ENCODE measurements around the gene IDI1.
"Not testable (repeated sequence)": the region's sequence is repeated elsewhere in the genome, so short reads cannot be mapped to it uniquely, and the experiment has no call there.

The IDI1 gene

DNA sequence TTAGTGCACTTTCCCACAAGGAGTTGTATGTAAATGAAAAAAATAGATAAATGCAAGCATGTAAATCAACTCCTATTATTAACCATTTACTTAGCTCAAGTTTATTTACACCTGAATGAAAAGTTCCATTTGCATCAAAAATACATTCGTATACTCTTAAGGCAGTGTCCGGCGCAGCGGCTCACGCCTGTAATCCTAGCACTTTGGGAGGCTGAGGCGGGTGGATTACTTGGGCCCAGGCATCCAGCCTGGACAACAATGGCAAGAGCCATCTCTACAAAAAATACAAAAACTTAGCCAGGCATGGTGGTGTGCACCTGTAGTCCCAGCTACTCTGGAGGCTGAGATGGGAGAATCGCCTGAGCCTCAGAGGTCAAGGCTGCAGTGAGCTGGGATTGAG is 19.1 kb downstream of the IDI1 start:
- Histone ChIP-seq H3K36me3 (ENCODE audit: insufficient read depth, low read length) (no peaks in the 10 kb centered on the region), H3K27ac (ENCODE audit: low read depth, low read length) (no peak overlapping the region), H3K4me1 (ENCODE audit: insufficient read depth, low read length) (no peaks in the 10 kb centered on the region), H3K27me3 (ENCODE audit: control insufficient read depth in 1 of 2, insufficient read depth in 2 of 2, low read length in 2 of 2) (no peaks in the 10 kb centered on the region), H3K4me3 (ENCODE audit: low read depth in 1 of 2, low read length in 2 of 2) (no peak overlapping the region), H3K9ac (ENCODE audit: low read length) (no peak overlapping the region), H3K9me3 (ENCODE audit: low read length) (no peaks in the 10 kb centered on the region)

DNA sequence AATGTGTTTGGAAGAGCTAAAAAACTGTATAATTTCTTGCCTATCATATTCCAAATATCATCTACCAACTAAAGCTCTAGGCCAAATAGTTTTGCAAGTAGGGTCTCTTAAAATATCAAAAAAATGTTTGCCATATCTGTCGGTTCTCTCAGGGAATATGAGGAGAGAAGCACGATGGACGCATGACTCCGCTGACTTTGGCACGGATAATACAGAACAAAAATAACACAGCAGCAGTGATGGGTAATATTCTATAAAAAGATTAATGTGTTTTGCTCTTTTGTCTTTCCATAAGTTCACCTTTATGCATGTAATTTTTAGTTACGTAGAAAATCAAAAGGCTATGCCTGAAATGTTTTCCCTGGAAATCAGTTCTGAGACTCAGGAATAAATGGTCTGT is 22.3 kb downstream of the IDI1 start:
- Histone ChIP-seq H3K9me3 (ENCODE audit: low read length) (no peaks in the 10 kb centered on the region), H3K27ac (ENCODE audit: low read depth, low read length) (no peak overlapping the region), H3K9ac (ENCODE audit: low read length) (no peak overlapping the region), H3K27me3 (ENCODE audit: control insufficient read depth in 1 of 2, insufficient read depth in 2 of 2, low read length in 2 of 2) (no peaks in the 10 kb centered on the region), H3K4me3 (ENCODE audit: low read depth in 1 of 2, low read length in 2 of 2) (no peak overlapping the region), H3K36me3 (ENCODE audit: insufficient read depth, low read length) (no peaks in the 10 kb centered on the region), H3K4me1 (ENCODE audit: insufficient read depth, low read length) (no peaks in the 10 kb centered on the region)

DNA sequence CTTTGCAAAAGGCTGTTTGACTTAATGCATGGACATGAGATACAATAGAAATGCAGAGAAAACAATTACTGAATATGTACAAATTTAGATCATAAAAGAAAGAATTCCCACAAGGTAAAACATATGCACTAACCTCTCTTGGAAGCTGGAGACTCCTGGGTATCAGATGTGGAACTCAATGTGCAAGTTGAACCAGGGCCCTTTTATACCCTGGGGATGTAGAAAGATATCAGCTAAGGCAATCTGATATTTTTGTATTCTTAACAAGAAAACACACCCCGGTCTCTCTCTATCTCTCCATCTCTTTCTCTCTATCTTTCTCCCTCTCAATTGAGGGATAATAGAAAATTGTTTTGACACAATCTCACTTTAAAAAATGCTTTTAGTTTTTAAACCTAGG is 23.2 kb downstream of the IDI1 start, which contains the start of gene IDI2:
Gene IDI2 (minus strand): TSS at position 177 of the 400 bp plus-strand sequence. CDS start 1,136 bp downstream, outside the sequence.
- no peaks in the 10 kb centered on the region for H3K4me1 ChIP-seq (ENCODE audit: insufficient read depth, low read length)
- no peak within 1 kb of the TSS for H3K9ac ChIP-seq (ENCODE audit: low read length)
- no peak within 1 kb of the TSS for H3K27ac ChIP-seq (ENCODE audit: low read depth, low read length)
- H3K9me3 ChIP-seq (ENCODE audit: low read length) = no peaks in the 10 kb centered on the region
- no peak within 1 kb of the TSS for H3K4me3 ChIP-seq (ENCODE audit: low read depth in 1 of 2, low read length in 2 of 2)
- H3K36me3 ChIP-seq (ENCODE audit: insufficient read depth, low read length) = peaks cover under 1% of the 10 kb centered on the region
- H3K27me3 ChIP-seq (ENCODE audit: control insufficient read depth in 1 of 2, insufficient read depth in 2 of 2, low read length in 2 of 2) = no peaks in the 10 kb centered on the region

DNA sequence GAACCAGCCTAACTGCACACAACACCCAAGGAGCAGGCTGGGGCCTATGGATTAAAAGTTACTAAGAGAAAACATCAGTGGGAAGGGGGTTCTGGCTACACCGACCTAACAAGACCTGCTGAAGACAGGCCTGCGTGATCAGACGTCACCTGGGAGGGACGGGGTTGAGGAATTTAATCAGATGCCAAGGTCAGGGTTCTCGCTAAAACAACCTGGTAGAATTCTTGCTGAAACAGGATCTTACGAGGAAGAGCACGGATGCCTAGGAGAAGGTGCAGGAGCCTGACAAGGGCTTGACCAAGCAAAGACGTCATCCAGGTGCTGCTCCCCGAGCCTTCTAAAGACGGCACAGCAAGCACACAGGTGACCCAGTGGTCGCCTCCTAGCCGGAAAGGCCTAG is 24.8 kb downstream of the IDI1 start:
- Histone ChIP-seq H3K27me3 (ENCODE audit: control insufficient read depth in 1 of 2, insufficient read depth in 2 of 2, low read length in 2 of 2) (no peaks in the 10 kb centered on the region), H3K36me3 (ENCODE audit: insufficient read depth, low read length) (peaks cover 13% of the 10 kb centered on the region), H3K27ac (ENCODE audit: low read depth, low read length) (no peak overlapping the region), H3K9me3 (ENCODE audit: low read length) (no peaks in the 10 kb centered on the region), H3K4me1 (ENCODE audit: insufficient read depth, low read length) (no peaks in the 10 kb centered on the region), H3K4me3 (ENCODE audit: low read depth in 1 of 2, low read length in 2 of 2) (no peak overlapping the region), H3K9ac (ENCODE audit: low read length) (no peak overlapping the region)

DNA sequence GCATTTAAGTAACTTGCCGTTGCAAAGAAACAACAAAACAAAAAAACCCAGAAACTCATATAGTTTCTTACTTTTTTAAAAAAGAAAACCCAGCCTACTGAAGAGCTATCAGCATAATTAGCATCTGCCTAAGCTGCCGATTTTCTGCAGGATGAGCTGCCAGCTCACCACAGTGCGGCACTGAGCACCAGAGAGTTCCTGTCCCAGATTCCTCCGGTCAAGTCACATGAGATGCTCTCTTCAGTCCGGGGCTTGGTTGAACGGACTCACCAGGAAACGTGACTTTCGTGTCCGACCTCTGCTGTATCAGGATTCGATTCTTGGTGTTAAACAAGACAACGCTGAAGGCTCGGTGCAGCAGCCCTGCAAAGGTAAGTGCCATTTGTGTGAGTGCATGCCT is 26.5 kb downstream of the IDI1 start:
- no peaks in the 10 kb centered on the region for H3K9me3 ChIP-seq (ENCODE audit: low read length)
- no peak overlapping the region for H3K27ac ChIP-seq (ENCODE audit: low read depth, low read length)
- H3K9ac ChIP-seq (ENCODE audit: low read length) = no peak overlapping the region
- H3K4me1 ChIP-seq (ENCODE audit: insufficient read depth, low read length) = no peaks in the 10 kb centered on the region
- no peaks in the 10 kb centered on the region for H3K27me3 ChIP-seq (ENCODE audit: control insufficient read depth in 1 of 2, insufficient read depth in 2 of 2, low read length in 2 of 2)
- no peak overlapping the region for H3K4me3 ChIP-seq (ENCODE audit: low read depth in 1 of 2, low read length in 2 of 2)
- H3K36me3 ChIP-seq (ENCODE audit: insufficient read depth, low read length) = peaks cover 24% of the 10 kb centered on the region

DNA sequence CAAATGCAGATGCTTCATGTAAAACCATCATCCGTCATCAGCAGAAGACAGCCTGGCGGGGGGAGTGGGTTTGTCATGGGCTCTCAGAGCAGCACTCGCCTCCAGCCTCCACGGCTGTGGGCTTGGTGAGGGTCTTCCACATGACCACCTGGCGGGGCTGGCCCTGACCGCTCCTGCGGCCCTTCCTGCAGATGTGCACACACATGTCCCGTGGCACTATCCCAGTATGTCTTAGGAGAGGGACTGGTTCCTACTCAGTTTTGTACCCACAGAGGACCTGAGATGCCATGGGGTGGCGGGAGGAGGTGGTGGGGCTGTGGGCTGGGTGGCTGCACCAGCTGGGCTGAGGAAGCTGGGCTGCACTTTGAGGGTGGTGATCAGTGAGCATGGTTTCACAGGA is 28.0 kb downstream of the IDI1 start:
- H3K4me3 ChIP-seq (ENCODE audit: low read depth in 1 of 2, low read length in 2 of 2) = no peak overlapping the region
- H3K36me3 ChIP-seq (ENCODE audit: insufficient read depth, low read length) = peaks cover 39% of the 10 kb centered on the region
- H3K27ac ChIP-seq (ENCODE audit: low read depth, low read length) = no peak overlapping the region
- no peaks in the 10 kb centered on the region for H3K4me1 ChIP-seq (ENCODE audit: insufficient read depth, low read length)
- H3K27me3 ChIP-seq (ENCODE audit: control insufficient read depth in 1 of 2, insufficient read depth in 2 of 2, low read length in 2 of 2) = no peaks in the 10 kb centered on the region
- H3K9me3 ChIP-seq (ENCODE audit: low read length) = no peaks in the 10 kb centered on the region
- no peak overlapping the region for H3K9ac ChIP-seq (ENCODE audit: low read length)

DNA sequence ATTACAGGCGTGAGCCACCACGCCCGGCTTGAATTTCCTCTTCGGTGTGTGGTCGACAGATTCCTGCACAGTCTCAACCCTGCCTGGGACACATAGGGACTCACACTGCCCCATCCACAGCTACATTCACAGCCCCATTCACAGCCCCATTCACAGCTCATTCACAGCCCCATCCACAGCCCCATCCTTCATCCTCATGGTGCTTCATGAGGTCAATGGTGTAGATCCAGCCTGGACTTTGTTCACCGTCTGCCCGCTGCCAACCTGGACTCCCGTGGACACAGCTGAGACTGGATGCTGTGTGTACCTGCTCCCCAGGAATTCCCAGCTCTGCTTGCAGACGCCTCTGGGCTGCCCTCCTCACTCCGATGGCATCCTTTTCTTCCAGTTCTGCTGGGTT is 28.5 kb downstream of the IDI1 start:
- Histone ChIP-seq H3K9ac (ENCODE audit: low read length) (no peak overlapping the region), H3K36me3 (ENCODE audit: insufficient read depth, low read length) (peaks cover 44% of the 10 kb centered on the region), H3K4me3 (ENCODE audit: low read depth in 1 of 2, low read length in 2 of 2) (no peak overlapping the region), H3K27me3 (ENCODE audit: control insufficient read depth in 1 of 2, insufficient read depth in 2 of 2, low read length in 2 of 2) (no peaks in the 10 kb centered on the region), H3K4me1 (ENCODE audit: insufficient read depth, low read length) (no peaks in the 10 kb centered on the region), H3K9me3 (ENCODE audit: low read length) (no peaks in the 10 kb centered on the region), H3K27ac (ENCODE audit: low read depth, low read length) (no peak overlapping the region)

DNA sequence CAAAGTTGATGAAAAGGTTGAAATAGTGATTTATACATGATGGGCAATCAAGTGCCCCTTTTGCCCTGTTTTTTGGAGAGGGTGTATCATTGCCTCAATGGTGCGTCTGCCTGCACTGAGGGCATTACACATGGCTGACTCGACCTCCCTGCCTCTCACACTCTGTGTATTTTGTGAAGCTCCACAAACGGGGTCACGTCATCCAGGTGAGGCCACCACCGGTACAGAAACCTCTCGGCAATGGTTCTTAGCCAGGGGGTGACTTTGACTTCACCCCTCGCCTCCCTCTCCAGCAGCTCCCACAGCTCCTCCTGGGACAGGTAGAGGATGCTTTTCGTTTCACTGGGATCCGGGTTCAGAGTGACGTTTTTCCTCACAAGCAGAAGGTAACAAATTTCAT is 29.6 kb downstream of the IDI1 start:
- no peaks in the 10 kb centered on the region for H3K4me1 ChIP-seq (ENCODE audit: insufficient read depth, low read length)
- no peak overlapping the region for H3K9ac ChIP-seq (ENCODE audit: low read length)
- H3K4me3 ChIP-seq (ENCODE audit: low read depth in 1 of 2, low read length in 2 of 2) = no peak overlapping the region
- H3K27me3 ChIP-seq (ENCODE audit: control insufficient read depth in 1 of 2, insufficient read depth in 2 of 2, low read length in 2 of 2) = no peaks in the 10 kb centered on the region
- no peaks in the 10 kb centered on the region for H3K9me3 ChIP-seq (ENCODE audit: low read length)
- H3K27ac ChIP-seq (ENCODE audit: low read depth, low read length) = no peak overlapping the region
- H3K36me3 ChIP-seq (ENCODE audit: insufficient read depth, low read length) = peaks cover 52% of the 10 kb centered on the region

DNA sequence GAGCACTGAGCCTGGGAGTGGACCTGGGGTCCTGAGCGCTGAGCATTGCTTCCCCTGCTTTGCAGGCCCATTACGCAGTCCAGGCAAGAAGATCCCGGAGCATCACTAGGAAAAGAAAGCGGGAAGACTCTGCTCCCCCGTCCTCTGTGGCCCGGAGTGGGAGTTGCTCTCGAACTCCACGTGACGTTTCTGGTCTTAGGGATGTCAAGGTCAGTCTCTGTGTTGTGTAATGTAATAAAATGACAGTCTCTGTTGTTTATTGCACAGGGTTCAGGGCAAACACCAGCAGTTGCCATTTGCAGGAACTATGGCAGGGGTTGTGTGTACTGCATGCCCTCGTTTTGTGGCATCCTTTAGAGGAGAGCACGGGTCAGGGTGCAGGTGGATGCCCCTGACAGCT is 33.2 kb downstream of the IDI1 start:
- Histone ChIP-seq H3K36me3 (ENCODE audit: insufficient read depth, low read length) (peaks cover 83% of the 10 kb centered on the region), H3K9me3 (ENCODE audit: low read length) (no peaks in the 10 kb centered on the region), H3K9ac (ENCODE audit: low read length) (no peak overlapping the region), H3K4me1 (ENCODE audit: insufficient read depth, low read length) (no peaks in the 10 kb centered on the region), H3K4me3 (ENCODE audit: low read depth in 1 of 2, low read length in 2 of 2) (no peak overlapping the region), H3K27me3 (ENCODE audit: control insufficient read depth in 1 of 2, insufficient read depth in 2 of 2, low read length in 2 of 2) (no peaks in the 10 kb centered on the region), H3K27ac (ENCODE audit: low read depth, low read length) (no peak overlapping the region)

DNA sequence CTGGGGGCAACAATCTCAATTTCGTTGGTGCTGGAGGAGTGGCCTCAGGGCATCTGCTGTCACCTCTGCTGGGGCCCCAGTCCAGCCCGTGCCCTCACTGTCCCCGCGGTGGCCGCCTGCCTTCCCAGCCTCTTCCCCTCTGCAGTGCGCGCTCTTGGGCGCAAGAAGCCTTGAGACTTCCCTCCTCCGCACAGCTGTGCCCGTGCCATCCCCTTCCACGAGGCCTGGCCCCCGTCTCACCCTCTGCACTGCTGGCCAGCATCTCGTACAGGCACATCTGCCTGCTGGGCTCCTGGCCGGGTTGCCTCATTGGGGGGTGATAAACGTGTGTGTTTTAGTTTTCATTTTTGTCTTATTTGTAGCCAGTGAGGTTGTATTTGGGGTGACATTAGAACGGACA is 37.2 kb downstream of the IDI1 start:
- H3K27ac ChIP-seq (ENCODE audit: low read depth, low read length) = no peak overlapping the region
- no peaks in the 10 kb centered on the region for H3K9me3 ChIP-seq (ENCODE audit: low read length)
- peaks cover 84% of the 10 kb centered on the region for H3K36me3 ChIP-seq (ENCODE audit: insufficient read depth, low read length)
- H3K27me3 ChIP-seq (ENCODE audit: control insufficient read depth in 1 of 2, insufficient read depth in 2 of 2, low read length in 2 of 2) = no peaks in the 10 kb centered on the region
- H3K4me3 ChIP-seq (ENCODE audit: low read depth in 1 of 2, low read length in 2 of 2) = no peak overlapping the region
- H3K4me1 ChIP-seq (ENCODE audit: insufficient read depth, low read length) = no peaks in the 10 kb centered on the region
- no peak overlapping the region for H3K9ac ChIP-seq (ENCODE audit: low read length)

DNA sequence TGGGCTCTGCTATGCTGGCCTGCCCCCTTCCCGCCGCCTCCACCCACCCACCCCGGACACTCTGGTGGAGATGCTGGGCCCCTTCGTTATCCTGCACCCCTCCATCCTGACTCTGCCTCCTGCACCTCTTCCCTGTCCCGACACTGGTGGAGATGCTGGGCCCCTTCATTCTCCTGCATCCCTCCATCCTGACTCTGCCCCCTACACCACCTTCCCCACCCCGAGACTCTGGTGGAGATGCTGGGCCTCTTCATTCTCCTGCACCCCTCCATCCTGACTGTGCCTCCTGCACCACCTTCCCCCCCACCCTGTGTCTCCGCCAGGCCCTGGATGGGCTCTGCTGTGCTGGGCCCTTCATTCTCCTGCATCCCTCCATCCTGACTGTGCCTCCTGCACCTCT is 38.2 kb downstream of the IDI1 start:
- Histone ChIP-seq H3K27me3 (ENCODE audit: control insufficient read depth in 1 of 2, insufficient read depth in 2 of 2, low read length in 2 of 2) (no peaks in the 10 kb centered on the region), H3K4me3 (ENCODE audit: low read depth in 1 of 2, low read length in 2 of 2) (no peak overlapping the region), H3K9ac (ENCODE audit: low read length) (no peak overlapping the region), H3K9me3 (ENCODE audit: low read length) (no peaks in the 10 kb centered on the region), H3K27ac (ENCODE audit: low read depth, low read length) (no peak overlapping the region), H3K36me3 (ENCODE audit: insufficient read depth, low read length) (peaks cover 84% of the 10 kb centered on the region), H3K4me1 (ENCODE audit: insufficient read depth, low read length) (no peaks in the 10 kb centered on the region)

DNA sequence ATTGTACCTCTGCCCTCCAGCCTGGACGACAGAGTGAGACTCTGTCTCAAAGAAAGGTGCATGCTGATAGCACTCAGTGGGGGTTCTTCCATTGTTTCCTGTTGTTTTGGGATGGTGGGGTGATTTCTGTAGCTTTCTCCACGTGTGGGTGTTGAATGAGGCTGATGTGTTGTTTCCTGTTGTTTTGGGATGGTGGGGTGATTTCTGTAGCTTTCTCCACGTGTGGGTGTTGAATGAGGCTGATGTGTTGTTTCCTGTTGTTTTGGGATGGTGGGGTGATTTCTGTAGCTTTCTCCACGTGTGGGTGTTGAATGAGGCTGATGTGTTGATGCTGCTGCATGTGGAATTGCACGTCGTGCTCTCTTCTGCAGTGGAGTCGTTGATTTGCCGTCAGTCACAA is 39.0 kb downstream of the IDI1 start:
- not testable (repeated sequence) for H3K9ac ChIP-seq (ENCODE audit: low read length); H3K27ac ChIP-seq (ENCODE audit: low read depth, low read length); H3K27me3 ChIP-seq (ENCODE audit: control insufficient read depth in 1 of 2, insufficient read depth in 2 of 2, low read length in 2 of 2); H3K4me1 ChIP-seq (ENCODE audit: insufficient read depth, low read length); H3K4me3 ChIP-seq (ENCODE audit: low read depth in 1 of 2, low read length in 2 of 2); H3K9me3 ChIP-seq (ENCODE audit: low read length)
- peaks cover 86% of the 10 kb centered on the region for H3K36me3 ChIP-seq (ENCODE audit: insufficient read depth, low read length)

All from muscle layer of colon (tissue), 2 donors.